H9 (cell line): ENCODE results near the gene LHPP. TPM values are rescaled to one million over a fixed set of nuclear protein-coding genes. Genes with fewer than 3 reads are reported as not detected.

Experiments used
- DNase-seq: peaks from one replicate; pipeline ENCODE4 v3.0.0-alpha.2; 2017
- H2AFZ ChIP-seq: one replicate; pipeline ENCODE4 v1.6.1; 2013; ENCODE audit warnings: mild to moderate bottlenecking, low read length, control low read depth, moderate library complexity
- H2AK5ac ChIP-seq: 2 replicates; pipeline ENCODE4 v1.6.1; 2013; ENCODE audit warnings: low read length, control low read depth, mixed read lengths; ENCODE audit not compliant: insufficient read length
- H2BK120ac ChIP-seq: one replicate; pipeline ENCODE4 v1.6.1; 2013; ENCODE audit warnings: low read depth, mild to moderate bottlenecking, low read length, control low read depth, inconsistent platforms; ENCODE audit not compliant: poor library complexity, severe bottlenecking
- H2BK12ac ChIP-seq: 2 replicates; pipeline ENCODE4 v1.6.1; 2013; ENCODE audit warnings: low read length, control low read depth, mixed read lengths, low read depth; ENCODE audit not compliant: insufficient read length
- H2BK15ac ChIP-seq: 2 replicates; pipeline ENCODE4 v1.6.1; 2013; ENCODE audit warnings: low read depth, low read length, control low read depth
- H2BK20ac ChIP-seq: one replicate; pipeline ENCODE4 v1.6.1; 2013; ENCODE audit warnings: low read depth, mild to moderate bottlenecking, low read length, control low read depth, inconsistent platforms; ENCODE audit not compliant: poor library complexity, severe bottlenecking
- H2BK5ac ChIP-seq: 2 replicates; pipeline ENCODE4 v1.6.1; 2013; ENCODE audit warnings: low read length, control low read depth, mixed read lengths; ENCODE audit not compliant: insufficient read length
- H3K14ac ChIP-seq: 2 replicates; pipeline ENCODE4 v1.6.1; 2013; ENCODE audit warnings: low read length, control low read depth; ENCODE audit not compliant: insufficient read depth
- H3K18ac ChIP-seq: 2 replicates; pipeline ENCODE4 v1.6.1; 2013; ENCODE audit warnings: low read depth, mild to moderate bottlenecking, mixed read lengths, low read length, control low read depth; ENCODE audit not compliant: insufficient read length
- H3K23ac ChIP-seq: 2 replicates; pipeline ENCODE4 v1.6.1; 2013; ENCODE audit warnings: low read length, control low read depth, mixed read lengths, low read depth; ENCODE audit not compliant: insufficient read length
- H3K23me2 ChIP-seq: 2 replicates; pipeline ENCODE4 v1.6.1; 2013; ENCODE audit warnings: low read depth, mild to moderate bottlenecking, mixed read lengths, low read length, control low read depth; ENCODE audit not compliant: insufficient read length, poor library complexity, severe bottlenecking
- H3K27ac ChIP-seq: 2 replicates; pipeline ENCODE4 v1.5.1; 2013; ENCODE audit warnings: low read length, control low read depth, mixed read lengths, low read depth; ENCODE audit not compliant: insufficient read length
- H3K27me3 ChIP-seq: 2 replicates; pipeline ENCODE4 v1.6.1; 2013; ENCODE audit warnings: low read length, control low read depth, inconsistent platforms; ENCODE audit not compliant: insufficient read depth
- H3K4ac ChIP-seq: 2 replicates; pipeline ENCODE4 v1.6.1; 2013; ENCODE audit warnings: low read depth, mild to moderate bottlenecking, control low read depth, inconsistent platforms, low read length, moderate library complexity
- H3K4me1 ChIP-seq: 2 replicates; pipeline ENCODE4 v1.6.1; 2013; ENCODE audit warnings: low read length, control low read depth, inconsistent platforms; ENCODE audit not compliant: insufficient read depth
- H3K4me2 ChIP-seq: 2 replicates; pipeline ENCODE4 v1.6.1; 2013; ENCODE audit warnings: low read length, control low read depth, mixed read lengths; ENCODE audit not compliant: insufficient read length, insufficient read depth
- H3K56ac ChIP-seq: 2 replicates; pipeline ENCODE4 v1.6.1; 2013; ENCODE audit warnings: low read depth, mild to moderate bottlenecking, mixed read lengths, low read length, control low read depth; ENCODE audit not compliant: insufficient read length
- H3K79me1 ChIP-seq: 2 replicates; pipeline ENCODE4 v1.6.1; 2013; ENCODE audit warnings: low read depth, mild to moderate bottlenecking, moderate library complexity, low read length, control low read depth, inconsistent platforms; ENCODE audit not compliant: insufficient read depth, poor library complexity, severe bottlenecking
- H3K79me2 ChIP-seq: 2 replicates; pipeline ENCODE4 v1.6.1; 2013; ENCODE audit warnings: low read length, control low read depth, inconsistent platforms; ENCODE audit not compliant: insufficient read depth
- H3K9ac ChIP-seq: 2 replicates; pipeline ENCODE4 v1.6.1; 2013; ENCODE audit warnings: low read length, control low read depth, mixed read lengths; ENCODE audit not compliant: insufficient read length; ENCODE audit errors: extremely low read depth
- H3K9me3 ChIP-seq: one replicate; pipeline ENCODE4 v1.6.1; 2013; ENCODE audit warnings: low read depth, low read length, inconsistent platforms; ENCODE audit not compliant: control insufficient read depth
- H3T11ph ChIP-seq: one replicate; pipeline ENCODE4 v1.6.1; 2013; ENCODE audit warnings: mild to moderate bottlenecking, low read length, control low read depth, inconsistent platforms
- H4K20me1 ChIP-seq: one replicate; pipeline ENCODE4 v1.6.1; 2013; ENCODE audit not compliant: control insufficient read depth, insufficient read length, insufficient read depth
- H4K5ac ChIP-seq: 2 replicates; pipeline ENCODE4 v1.6.1; 2013; ENCODE audit warnings: low read depth, mild to moderate bottlenecking, mixed read lengths, low read length, control low read depth; ENCODE audit not compliant: insufficient read length
- H4K8ac ChIP-seq: replicated peaks from 2 replicates; pipeline ENCODE4 v1.6.1; 2013; ENCODE audit warnings: low read length, control low read depth, mixed read lengths, low read depth; ENCODE audit not compliant: insufficient read length
- H4K91ac ChIP-seq: 2 replicates; pipeline ENCODE4 v1.6.1; 2013; ENCODE audit warnings: low read depth, mild to moderate bottlenecking, moderate library complexity, mixed read lengths, low read length, control low read depth; ENCODE audit not compliant: insufficient read length
- H3K27ac Mint-ChIP-seq, 3 experiments: 2 replicates in 2 of 3; 3 replicates in 1 of 3; pipeline ENCODE4 v1.8.0; 2020 to 2021; ENCODE audit warnings: mixed read lengths in 3 of 3, mild to moderate bottlenecking in 1 of 3, moderate library complexity in 1 of 3
- H3K27me3 Mint-ChIP-seq: 2 replicates; pipeline ENCODE4 v1.8.0; 2021; ENCODE audit warnings: low read depth, mild to moderate bottlenecking, moderate library complexity, mixed read lengths
- H3K36me3 Mint-ChIP-seq, 3 experiments: 2 replicates in 2 of 3; 3 replicates in 1 of 3; pipeline ENCODE4 v1.8.0; 2020 to 2021; ENCODE audit warnings: low read depth in 3 of 3, mixed read lengths in 3 of 3; ENCODE audit not compliant: insufficient read depth in 1 of 3
- H3K4me1 Mint-ChIP-seq, 2 experiments: 2 replicates each; pipeline ENCODE4 v1.8.0; 2020; ENCODE audit warnings: mixed read lengths in 2 of 2
- H3K4me3 Mint-ChIP-seq, 2 experiments: 2 replicates in 1 of 2; 3 replicates in 1 of 2; pipeline ENCODE4 v1.8.0; 2020 to 2021; ENCODE audit warnings: mild to moderate bottlenecking in 2 of 2, mixed read lengths in 2 of 2, moderate library complexity in 1 of 2
- H3K9me3 Mint-ChIP-seq, 2 experiments: 2 replicates in 1 of 2; 3 replicates in 1 of 2; pipeline ENCODE4 v1.8.0; 2020; ENCODE audit warnings: mild to moderate bottlenecking in 2 of 2, mixed read lengths in 2 of 2, moderate library complexity in 1 of 2
- CTCF ChIP-seq: fragments of 200-600 bp; sonication (generic); conservative IDR thresholded peaks from 3 replicates; pipeline ENCODE4 v1.8.0; 2021; ENCODE audit warnings: antibody characterized with exemption, mild to moderate bottlenecking
- whole genome bisulfite sequencing: extraction: QIAGEN DNeasy Blood & Tissue Kit; methylation state at CpG from one replicate; pipeline ENCODE4 v1.1.7; 2013; ENCODE audit warnings: missing lambda C conversion rate, low lambda C conversion rate, mixed read lengths; ENCODE audit not compliant: insufficient read length; ENCODE audit errors: extremely low coverage; 5-methylcytosine and 5-hydroxymethylcytosine counted together
- total RNA-seq: library from RNA; stranded (reverse); gene quantifications from 2 replicates; pipeline ENCODE4 v1.2.1, GENCODE V29; 2021

Gene LHPP
- total RNA-seq, 1 experiment from 2014 or later, result 29.6 TPM

- Histone ChIP-seq H3K14ac (no peak overlapping the region), H2AK5ac (no peak overlapping the region), H2BK12ac (no peak overlapping the region), H3K27ac (no peak overlapping the region), H2AFZ (no peak overlapping the region), H3K79me1 (no peaks in the 10 kb centered on the region), H3K23me2 (no peaks in the 10 kb centered on the region), H4K5ac (no peak overlapping the region), H2BK15ac (no peak overlapping the region), H3K18ac (no peak overlapping the region), H4K20me1 (no peaks in the 10 kb centered on the region), H2BK120ac (no peak overlapping the region), H3K27me3 (no peaks in the 10 kb centered on the region), H4K8ac (no peak overlapping the region), H3T11ph (no peak overlapping the region), H3K9ac (no peak overlapping the region), H3K56ac (no peak overlapping the region), H3K4ac (no peak overlapping the region), H3K4me2 (no peak overlapping the region), H2BK20ac (no peak overlapping the region), H4K91ac (no peak overlapping the region), H3K23ac (no peak overlapping the region), H2BK5ac (no peak overlapping the region), H3K79me2 (no peaks in the 10 kb centered on the region), H3K9me3 (no peaks in the 10 kb centered on the region), H3K4me1 (no peaks in the 10 kb centered on the region)
- H3K4me1 Mint-ChIP-seq, result peaks cover 8 to 10% of the 10 kb centered on the region in 2 experiments
- peak; percentile 70 for TF ChIP-seq CTCF
- no peak overlapping the region for H3K4me3 Mint-ChIP-seq
- no peaks in the 10 kb centered on the region for H3K9me3 Mint-ChIP-seq
- WGBS, result no CpG with 5 or more reads among the region's 26 CpGs
- no peak overlapping the region; a peak in 1 of 7 replicates for H3K27ac Mint-ChIP-seq
- DNase-seq, result peak; percentile 78
- H3K36me3 Mint-ChIP-seq, result no peaks in the 10 kb centered on the region
- H3K27me3 Mint-ChIP-seq, result no peaks in the 10 kb centered on the region
Observed at GRCh38 chr10:124539935-124540641, 78.5 kb downstream of the LHPP start.
